GM12878 (cell line): ENCODE results near the gene REV1. TPM values are rescaled to one million over a fixed set of nuclear protein-coding genes. Genes with fewer than 3 reads are reported as not detected.

ENCODE experiments used
- ATAC-seq: fragments of 200-7000 bp; cut with Tn5 transposase; 3 replicates; pipeline ENCODE4 v1.9.1; 2020; ENCODE audit warnings: mild to moderate bottlenecking, moderate library complexity
- BruUV-seq: library from RNA; stranded (reverse); fragments of 400-500 nt; replicated peaks from 2 replicates; lab custom pipeline; 2021; lab: Mats Ljungman, UMichigan
- CTCF ChIA-PET: fragments of 300-600 bp; sonication (Branson Sonifier 250); formaldehyde crosslinking; extraction: SDS; loops from one replicate; lab custom pipeline; 2021; ENCODE audit warnings: inconsistent platforms; lab: Yijun Ruan, JAX
- POLR2A ChIA-PET: fragments of 350-600 bp; formaldehyde crosslinking; extraction: SDS; loops from one replicate; lab custom pipeline; 2021; ENCODE audit warnings: inconsistent platforms; lab: Charles Lee
- RAD21 ChIA-PET: fragments of 300-600 bp; sonication (Branson Sonifier 250); formaldehyde crosslinking; loops from one replicate; lab custom pipeline; 2023; ENCODE audit warnings: antibody characterized with exemption; ENCODE audit not compliant: unreplicated experiment; lab: Charles Lee
- SMC1A ChIA-PET: fragments of 300-600 bp; sonication (Branson Sonifier 250); formaldehyde crosslinking; loops from one replicate; lab custom pipeline; 2023; ENCODE audit not compliant: unreplicated experiment, uncharacterized antibody; lab: Charles Lee
- DNase-seq: peaks from one replicate; pipeline ENCODE4 v3.0.0-alpha.2; 2011; ENCODE audit warnings: low read depth, low spot score
- FAIRE-seq: peaks from 3 replicates; lab custom pipeline; 2011; peaks lifted over from hg19 to GRCh38; lab: Jason Lieb, UNC
- H2AFZ ChIP-seq: 2 replicates; pipeline ENCODE4 v1.6.0; 2011; ENCODE audit warnings: low read depth, low read length, control low read depth; ENCODE audit not compliant: control insufficient read depth
- H3K27ac ChIP-seq: 2 replicates; pipeline ENCODE4 v1.5.1; 2011; ENCODE audit warnings: control low read depth; ENCODE audit not compliant: control insufficient read depth, insufficient read depth
- H3K27me3 ChIP-seq, 2 experiments: replicated peaks in 1 of 2; 2 replicates each; pipeline versions ENCODE4 v1.6.0 to v1.6.1; 2011; ENCODE audit warnings: low read length in 1 of 2; ENCODE audit not compliant: control insufficient read depth in 2 of 2, insufficient read depth in 2 of 2
- H3K36me3 ChIP-seq, 2 experiments: 2 replicates each; pipeline ENCODE4 v1.5.1; 2011; ENCODE audit warnings: low read length in 1 of 2; ENCODE audit not compliant: control insufficient read depth in 2 of 2, insufficient read depth in 2 of 2
- H3K4me1 ChIP-seq: 2 replicates; pipeline ENCODE4 v1.6.1; 2011; ENCODE audit warnings: mild to moderate bottlenecking, low read length, moderate library complexity, mixed read lengths; ENCODE audit not compliant: control insufficient read depth, insufficient read depth
- H3K4me2 ChIP-seq: 2 replicates; pipeline ENCODE4 v1.6.0; 2011; ENCODE audit warnings: control low read depth; ENCODE audit not compliant: control insufficient read depth, insufficient read depth
- H3K4me3 ChIP-seq: fragments of 200-600 bp; sonication (generic); 2 replicates; pipeline ENCODE4 v1.5.1; 2016
- H3K79me2 ChIP-seq: 2 replicates; pipeline ENCODE4 v1.6.0; 2011; ENCODE audit warnings: low read length; ENCODE audit not compliant: control insufficient read depth, insufficient read depth
- H3K9ac ChIP-seq: 2 replicates; pipeline ENCODE4 v1.8.0; 2011; ENCODE audit warnings: low read length, control low read depth, mixed read lengths; ENCODE audit not compliant: control insufficient read depth, insufficient read depth
- H3K9me3 ChIP-seq: replicated peaks from 3 replicates; pipeline ENCODE4 v1.5.1; 2011; ENCODE audit warnings: mild to moderate bottlenecking, low read length; ENCODE audit not compliant: control insufficient read depth, insufficient read depth
- H4K20me1 ChIP-seq: 2 replicates; pipeline ENCODE4 v1.6.0; 2011; ENCODE audit not compliant: control insufficient read depth, insufficient read depth
- BHLHE40 ChIP-seq, 2 experiments: fragments of 450-650 bp in 1 of 2; IDR thresholded peaks; 2 replicates each; pipeline ENCODE4 v1.6.1; 2011 to 2017; ENCODE audit warnings: low read depth in 2 of 2, borderline replicate concordance in 1 of 2, improper control_type of control experiment in 1 of 2, low read length in 1 of 2, mild to moderate bottlenecking in 1 of 2
- SPI1 ChIP-seq: IDR thresholded peaks from 2 replicates; pipeline ENCODE4 v1.6.1; 2011; ENCODE audit warnings: low read depth, mild to moderate bottlenecking, low read length, moderate library complexity, borderline replicate concordance; ENCODE audit not compliant: insufficient read depth
- ZSCAN29 ChIP-seq: fragments of 450-650 bp; IDR thresholded peaks from 2 replicates; pipeline ENCODE4 v1.6.1; 2017; ENCODE audit warnings: mild to moderate bottlenecking, moderate library complexity
- WGBS: methylation state at CpG from one replicate; pipeline ENCODE4 v1.1.6; 2016; ENCODE audit warnings: low lambda C conversion rate; ENCODE audit not compliant: insufficient replicate concordance, insufficient coverage; ENCODE audit errors: missing lambda C conversion rate; 5-methylcytosine and 5-hydroxymethylcytosine counted together
- in situ Hi-C: fragments of 300-500 bp; cut with MboI; formaldehyde crosslinking; loops from 9 replicates; pipeline ENCODE4 v1.14.3; 2018; ENCODE audit warnings: mixed read lengths
- intact Hi-C: fragments of 100-400 bp; cut with micrococcal nuclease; formaldehyde crosslinking; loops from one replicate; pipeline ENCODE4 v1.14.2; 2022; ENCODE audit not compliant: unreplicated experiment
- polyA plus RNA-seq, 11 experiments: library from polyadenylated mRNA; depleted of rRNA in 4 of 11; unstranded in 6 of 11; stranded (reverse) in 5 of 11; fragments of >200 nt; fragmentation: Nextera tagmentation in 4 of 11; fragmentation: Illumina TruSeq in 1 of 11; extraction: Ambion mirVana in 4 of 11; extraction: Trizol in 1 of 11; gene quantifications; 1 replicate in 1 of 11; 2 replicates in 10 of 11; pipeline versions ENCODE4 v1.2.1 to v1.2.3, GENCODE V29; 2011 to 2016; ENCODE audit warnings: inconsistent platforms in 2 of 11, missing spikeins in 2 of 11, low read depth in 1 of 11
- total RNA-seq, 4 experiments: library from RNA; depleted of rRNA in 3 of 4; stranded (reverse); fragments of >200 nt in 3 of 4; fragmentation: Illumina TruSeq in 1 of 4; extraction: Trizol in 1 of 4; gene quantifications; 2 replicates each; pipeline versions ENCODE4 v1.2.1 to v1.2.3, GENCODE V29; 2013 to 2021
- TF ChIP-seq, protein P1 (sequence below): fragments of 450-650 bp; IDR thresholded peaks from 2 replicates; pipeline ENCODE4 v1.6.1; 2017; ENCODE audit warnings: mild to moderate bottlenecking

REV1 gene
- total and polyA plus RNA-seq, 10 of the 15 experiments (the other 5 are each of a cell fraction or from before 2014, with no cell fraction given) = 11.3 to 46.8 (median 29.0) TPM

DNA sequence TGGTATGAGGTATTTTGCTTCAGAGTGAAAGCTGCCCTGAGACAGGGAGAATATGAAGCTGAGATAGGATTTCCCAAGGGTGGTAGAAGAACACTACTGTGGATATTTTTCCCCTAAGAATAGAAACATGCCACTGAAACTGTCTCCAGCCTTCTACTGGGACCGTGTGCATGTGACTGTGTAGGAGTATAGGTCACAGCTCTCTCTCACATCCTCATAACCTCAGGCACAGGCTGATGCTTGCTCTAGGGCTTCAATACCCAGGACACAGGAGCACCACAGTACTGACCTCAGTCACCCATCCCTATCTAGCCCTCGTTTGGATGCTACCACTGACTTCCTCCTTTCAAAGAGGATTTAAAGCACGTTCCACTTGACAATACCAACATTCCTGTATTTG lies 67.2 kb downstream of the REV1 start:
- ChIA-PET RAD21 (no interaction called here), SMC1A (no interaction called here), POLR2A (no interaction called here), CTCF (interaction anchor here (1.5 kb wide), 1 partner anchor 46 kb away, joined by 3 read pairs; no protein-coding TSS in a partner anchor)
- Histone ChIP-seq H2AFZ (no peak overlapping the region), H3K27me3 (no peaks in the 10 kb centered on the region), H3K4me2 (no peak overlapping the region), H3K9me3 (no peaks in the 10 kb centered on the region), H3K4me1 (no peaks in the 10 kb centered on the region), H3K9ac (no peak overlapping the region), H3K36me3 (peaks cover 11 to 18% of the 10 kb centered on the region in 2 experiments), H3K79me2 (no peaks in the 10 kb centered on the region), H4K20me1 (no peaks in the 10 kb centered on the region), H3K27ac (no peak overlapping the region), H3K4me3 (no peak overlapping the region)
- peak; percentile 53; the same call in 1 of the 2 replicates for TF ChIP-seq SPI1
- TF ChIP-seq ZSCAN29 = no peak
- peak; percentile 44 to 45; a peak in 2 of 4 replicates for TF ChIP-seq BHLHE40 (IDR thresholded peaks at IDR 0.05; ENCODE audit: borderline replicate concordance in 1 of 2, low read depth in 2 of 2, low read length in 1 of 2)
- TF ChIP-seq, protein P1, sequence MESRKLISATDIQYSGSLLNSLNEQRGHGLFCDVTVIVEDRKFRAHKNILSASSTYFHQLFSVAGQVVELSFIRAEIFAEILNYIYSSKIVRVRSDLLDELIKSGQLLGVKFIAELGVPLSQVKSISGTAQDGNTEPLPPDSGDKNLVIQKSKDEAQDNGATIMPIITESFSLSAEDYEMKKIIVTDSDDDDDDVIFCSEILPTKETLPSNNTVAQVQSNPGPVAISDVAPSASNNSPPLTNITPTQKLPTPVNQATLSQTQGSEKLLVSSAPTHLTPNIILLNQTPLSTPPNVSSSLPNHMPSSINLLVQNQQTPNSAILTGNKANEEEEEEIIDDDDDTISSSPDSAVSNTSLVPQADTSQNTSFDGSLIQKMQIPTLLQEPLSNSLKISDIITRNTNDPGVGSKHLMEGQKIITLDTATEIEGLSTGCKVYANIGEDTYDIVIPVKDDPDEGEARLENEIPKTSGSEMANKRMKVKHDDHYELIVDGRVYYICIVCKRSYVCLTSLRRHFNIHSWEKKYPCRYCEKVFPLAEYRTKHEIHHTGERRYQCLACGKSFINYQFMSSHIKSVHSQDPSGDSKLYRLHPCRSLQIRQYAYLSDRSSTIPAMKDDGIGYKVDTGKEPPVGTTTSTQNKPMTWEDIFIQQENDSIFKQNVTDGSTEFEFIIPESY = no peak
- in situ Hi-C loops (no loop called here), intact Hi-C loops (no loop called here)
- no TSS peak for BruUV-seq
- DNase-seq (no peak), ATAC-seq (peak; percentile 54), FAIRE-seq (no peak)
- WGBS = 49% methylated on average over 3 of the region's 3 CpGs
